ENCODE measurements around the gene KCTD17. TPM values are rescaled to one million over a fixed set of nuclear protein-coding genes. Genes with fewer than 3 reads are reported as not detected.

The KCTD17 gene
- total and polyA plus RNA-seq, 2 of the 13 experiments (the other 11 are each of a cell fraction or from before 2014, with no cell fraction given) = 5.3 to 11.7 TPM

DNA sequence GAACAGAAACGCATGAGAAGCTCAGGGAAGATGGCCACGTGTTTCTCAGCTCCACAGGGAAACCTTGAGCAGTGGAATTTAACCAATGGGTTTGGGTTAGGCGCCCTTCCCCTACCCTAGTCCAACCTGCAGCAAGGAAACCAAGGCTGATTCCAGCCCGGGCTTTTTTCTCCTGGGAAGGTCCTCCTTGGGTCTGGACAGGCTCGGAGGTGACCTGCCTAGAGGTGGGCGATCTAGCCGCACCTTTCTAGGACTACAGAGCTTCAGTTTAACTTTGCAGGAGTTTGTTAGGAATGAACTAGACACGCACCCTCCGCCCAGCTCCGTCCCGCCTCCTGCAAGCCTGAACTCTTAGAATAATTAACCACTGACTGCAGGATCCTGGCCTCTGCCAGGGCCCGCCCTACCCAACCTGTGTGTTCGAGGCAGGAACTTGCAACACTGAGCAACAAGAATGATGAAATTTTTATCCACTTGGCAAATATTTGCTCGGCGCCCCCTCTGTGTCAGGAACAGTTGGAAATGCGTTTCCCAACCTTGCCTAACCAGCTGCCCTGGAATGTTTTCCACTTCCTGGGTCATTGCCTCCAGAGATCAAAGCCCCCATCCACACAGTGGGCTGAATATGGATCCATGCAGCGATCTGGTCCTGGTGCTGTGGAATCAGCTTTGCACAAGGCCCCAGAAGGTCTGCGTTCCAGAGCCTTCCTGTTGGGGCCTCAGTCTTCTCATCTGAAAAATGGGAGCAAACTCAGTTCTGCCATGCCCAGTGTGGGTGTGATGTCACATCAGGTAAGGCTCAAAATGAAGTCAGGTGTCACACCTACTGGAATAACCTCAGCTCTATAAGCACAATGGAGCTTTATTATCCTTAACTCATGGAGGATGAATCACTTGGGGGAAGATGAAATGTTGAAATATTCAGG lies 18.7 kb upstream of the KCTD17 start (continued):
- TF ChIP-seq, protein P1, sequence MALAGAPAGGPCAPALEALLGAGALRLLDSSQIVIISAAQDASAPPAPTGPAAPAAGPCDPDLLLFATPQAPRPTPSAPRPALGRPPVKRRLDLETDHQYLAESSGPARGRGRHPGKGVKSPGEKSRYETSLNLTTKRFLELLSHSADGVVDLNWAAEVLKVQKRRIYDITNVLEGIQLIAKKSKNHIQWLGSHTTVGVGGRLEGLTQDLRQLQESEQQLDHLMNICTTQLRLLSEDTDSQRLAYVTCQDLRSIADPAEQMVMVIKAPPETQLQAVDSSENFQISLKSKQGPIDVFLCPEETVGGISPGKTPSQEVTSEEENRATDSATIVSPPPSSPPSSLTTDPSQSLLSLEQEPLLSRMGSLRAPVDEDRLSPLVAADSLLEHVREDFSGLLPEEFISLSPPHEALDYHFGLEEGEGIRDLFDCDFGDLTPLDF (CRISPR knock-in tag; IDR thresholded peaks at IDR 0.05) = no peak
- TF ChIP-seq ZNF451 (CRISPR knock-in tag; IDR thresholded peaks at IDR 0.05) (no peak), ATF7 (IDR thresholded peaks at IDR 0.05) (peak; percentile 68), ATF7 (CRISPR knock-in tag; IDR thresholded peaks at IDR 0.05) (peak; percentile 89; the same call in 1 of the 2 replicates), PRMT3 (CRISPR knock-in tag; IDR thresholded peaks at IDR 0.05; ENCODE audit: borderline replicate concordance, low read depth) (no peak), NFKBIZ (CRISPR knock-in tag; IDR thresholded peaks at IDR 0.05) (peak; percentile 93), ZC3H4 (CRISPR knock-in tag; IDR thresholded peaks at IDR 0.05; ENCODE audit: borderline replicate concordance) (peak; percentile 73; the same call in 1 of the 2 replicates), ZNF20 (CRISPR knock-in tag; IDR thresholded peaks at IDR 0.05) (no peak; the same call in 1 of the 2 replicates), ZNF12 (CRISPR knock-in tag; IDR thresholded peaks at IDR 0.05) (0 out of 2 replicates have a peak, but pooled peaks have one; percentile 83), ZNF44 (CRISPR knock-in tag; IDR thresholded peaks at IDR 0.05) (no peak; the same call in 1 of the 2 replicates), RBFOX2 (IDR thresholded peaks at IDR 0.05; ENCODE audit: low read depth, low read length) (peak; percentile 81), RAD21 (CRISPR knock-in tag; IDR thresholded peaks at IDR 0.05) (0 out of 2 replicates have a peak, but pooled peaks have one; percentile 3), ZNF512B (CRISPR knock-in tag; IDR thresholded peaks at IDR 0.05; ENCODE audit: borderline replicate concordance) (peak; percentile 51; the same call in 1 of the 2 replicates), DMAP1 (CRISPR knock-in tag; IDR thresholded peaks at IDR 0.05) (peak; percentile 80), ZSCAN30 (CRISPR knock-in tag; IDR thresholded peaks at IDR 0.05) (no peak; the same call in 1 of the 2 replicates), CC2D1A (CRISPR knock-in tag; IDR thresholded peaks at IDR 0.05) (no peak), PHF21A (CRISPR knock-in tag; IDR thresholded peaks at IDR 0.05) (peak; percentile 99)
- TF ChIP-seq, protein P2, sequence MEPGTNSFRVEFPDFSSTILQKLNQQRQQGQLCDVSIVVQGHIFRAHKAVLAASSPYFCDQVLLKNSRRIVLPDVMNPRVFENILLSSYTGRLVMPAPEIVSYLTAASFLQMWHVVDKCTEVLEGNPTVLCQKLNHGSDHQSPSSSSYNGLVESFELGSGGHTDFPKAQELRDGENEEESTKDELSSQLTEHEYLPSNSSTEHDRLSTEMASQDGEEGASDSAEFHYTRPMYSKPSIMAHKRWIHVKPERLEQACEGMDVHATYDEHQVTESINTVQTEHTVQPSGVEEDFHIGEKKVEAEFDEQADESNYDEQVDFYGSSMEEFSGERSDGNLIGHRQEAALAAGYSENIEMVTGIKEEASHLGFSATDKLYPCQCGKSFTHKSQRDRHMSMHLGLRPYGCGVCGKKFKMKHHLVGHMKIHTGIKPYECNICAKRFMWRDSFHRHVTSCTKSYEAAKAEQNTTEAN (CRISPR knock-in tag; conservative IDR thresholded peaks at IDR 0.05) = 0 out of 2 replicates have a peak, but pooled peaks have one; percentile 16
- TF ChIP-seq, protein P3, sequence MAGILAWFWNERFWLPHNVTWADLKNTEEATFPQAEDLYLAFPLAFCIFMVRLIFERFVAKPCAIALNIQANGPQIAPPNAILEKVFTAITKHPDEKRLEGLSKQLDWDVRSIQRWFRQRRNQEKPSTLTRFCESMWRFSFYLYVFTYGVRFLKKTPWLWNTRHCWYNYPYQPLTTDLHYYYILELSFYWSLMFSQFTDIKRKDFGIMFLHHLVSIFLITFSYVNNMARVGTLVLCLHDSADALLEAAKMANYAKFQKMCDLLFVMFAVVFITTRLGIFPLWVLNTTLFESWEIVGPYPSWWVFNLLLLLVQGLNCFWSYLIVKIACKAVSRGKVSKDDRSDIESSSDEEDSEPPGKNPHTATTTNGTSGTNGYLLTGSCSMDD (CRISPR knock-in tag; IDR thresholded peaks at IDR 0.05) = no peak
- TF ChIP-seq, protein P4, sequence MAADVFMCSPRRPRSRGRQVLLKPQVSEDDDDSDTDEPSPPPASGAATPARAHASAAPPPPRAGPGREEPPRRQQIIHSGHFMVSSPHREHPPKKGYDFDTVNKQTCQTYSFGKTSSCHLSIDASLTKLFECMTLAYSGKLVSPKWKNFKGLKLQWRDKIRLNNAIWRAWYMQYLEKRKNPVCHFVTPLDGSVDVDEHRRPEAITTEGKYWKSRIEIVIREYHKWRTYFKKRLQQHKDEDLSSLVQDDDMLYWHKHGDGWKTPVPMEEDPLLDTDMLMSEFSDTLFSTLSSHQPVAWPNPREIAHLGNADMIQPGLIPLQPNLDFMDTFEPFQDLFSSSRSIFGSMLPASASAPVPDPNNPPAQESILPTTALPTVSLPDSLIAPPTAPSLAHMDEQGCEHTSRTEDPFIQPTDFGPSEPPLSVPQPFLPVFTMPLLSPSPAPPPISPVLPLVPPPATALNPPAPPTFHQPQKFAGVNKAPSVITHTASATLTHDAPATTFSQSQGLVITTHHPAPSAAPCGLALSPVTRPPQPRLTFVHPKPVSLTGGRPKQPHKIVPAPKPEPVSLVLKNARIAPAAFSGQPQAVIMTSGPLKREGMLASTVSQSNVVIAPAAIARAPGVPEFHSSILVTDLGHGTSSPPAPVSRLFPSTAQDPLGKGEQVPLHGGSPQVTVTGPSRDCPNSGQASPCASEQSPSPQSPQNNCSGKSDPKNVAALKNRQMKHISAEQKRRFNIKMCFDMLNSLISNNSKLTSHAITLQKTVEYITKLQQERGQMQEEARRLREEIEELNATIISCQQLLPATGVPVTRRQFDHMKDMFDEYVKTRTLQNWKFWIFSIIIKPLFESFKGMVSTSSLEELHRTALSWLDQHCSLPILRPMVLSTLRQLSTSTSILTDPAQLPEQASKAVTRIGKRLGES (CRISPR knock-in tag; IDR thresholded peaks at IDR 0.05; ENCODE audit: borderline replicate concordance) = no peak
